Activated CD4-positive, alpha-beta T cell treated with anti-CD3 and anti-CD28 coated beads, Interleukin-2, amount 50 U/mL, for 1 hour (primary cell): ENCODE measurements around the gene STUM.
A peak's percentile ranks its signal among the peaks of the same experiment; 100 is the strongest.

Source experiments
- DNase-seq: peaks from one replicate; pipeline ENCODE4 v3.0.0-alpha.2; 2020

STUM gene

GRCh38 chr1:226656601-226657277 is 108.2 kb downstream of the STUM start:
- peak; percentile 67 for DNase-seq

GRCh38 chr1:226657895-226658545 is 109.5 kb downstream of the STUM start:
- DNase-seq = no peak

DNA sequence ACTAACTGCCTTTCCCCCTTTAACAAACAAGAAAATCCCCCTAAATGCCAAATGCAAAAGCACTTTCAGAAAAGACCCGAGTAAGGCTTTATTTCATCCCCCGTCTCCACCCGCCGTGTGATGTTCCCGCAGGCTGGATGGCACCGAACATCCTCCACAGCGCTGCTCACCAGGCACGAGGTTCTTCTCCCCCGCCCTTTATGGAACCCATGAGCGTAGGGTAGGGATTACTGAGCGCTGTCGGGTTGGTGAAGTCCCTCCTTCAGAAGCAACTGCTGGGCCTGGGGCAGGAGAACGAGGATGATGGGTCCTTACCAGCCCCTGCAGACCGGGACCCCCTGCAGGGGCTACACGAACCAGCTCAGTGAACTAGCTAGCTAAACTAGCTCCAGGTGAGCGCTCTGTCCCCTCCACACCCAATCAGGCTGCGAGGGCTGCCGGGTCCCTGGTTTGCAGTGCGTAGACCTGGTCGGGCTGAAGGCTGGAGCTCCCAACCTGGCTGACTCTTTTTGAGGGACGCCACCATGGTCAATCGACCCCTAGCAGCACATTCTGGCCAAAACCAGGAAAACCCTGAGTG is 110.1 kb downstream of the STUM start:
- DNase-seq = no peak
